PC-3 (cell line): ENCODE results near the gene TNPO3.

ENCODE experiments used
- CTCF ChIP-seq: fragments of 300-600 bp; sonication (generic); conservative IDR thresholded peaks from 2 replicates; pipeline ENCODE4 v1.5.1; 2017; ENCODE audit warnings: antibody characterized with exemption, low read depth, mild to moderate bottlenecking, low read length
- EZH2 ChIP-seq: fragments of 300-600 bp; sonication (generic); IDR thresholded peaks from one replicate; pipeline ENCODE4 v1.6.1; 2017; ENCODE audit warnings: antibody characterized with exemption, mild to moderate bottlenecking, low read length; ENCODE audit not compliant: unreplicated experiment
- EZH2phosphoT487 ChIP-seq: fragments of 300-600 bp; sonication (generic); IDR thresholded peaks from 2 replicates; pipeline ENCODE4 v1.6.1; 2018; ENCODE audit warnings: mild to moderate bottlenecking, antibody characterized with exemption, low read length, borderline replicate concordance

- TF ChIP-seq CTCF = no peak
- TF ChIP-seq EZH2 = no peak
- no peak for TF ChIP-seq EZH2phosphoT487
These were observed 115.0 kb downstream of the TNPO3 start for GRCh38 chr7:128939861-128940410.
